Karpas-422 (cell line): ENCODE measurements around the gene AGMO. TPM values are rescaled to one million over a fixed set of nuclear protein-coding genes. Genes with fewer than 3 reads are reported as not detected.
"Not testable (repeated sequence)": the region's sequence is repeated elsewhere in the genome, so short reads cannot be mapped to it uniquely, and the experiment has no call there.

ENCODE experiments used
- DNase-seq: peaks from one replicate; pipeline ENCODE4 v3.0.0-alpha.2; 2015
- H2AFZ ChIP-seq: fragments of 200-600 bp; sonication (generic); 2 replicates; pipeline ENCODE4 v1.6.1; 2014; ENCODE audit warnings: antibody characterized with exemption, low read length, mixed read lengths
- H3K27ac ChIP-seq: fragments of 200-600 bp; sonication (generic); 2 replicates; pipeline ENCODE4 v1.5.1; 2014; ENCODE audit warnings: mild to moderate bottlenecking, low read length, moderate library complexity
- H3K27me3 ChIP-seq: fragments of 200-600 bp; sonication (generic); 2 replicates; pipeline ENCODE4 v1.6.1; 2014; ENCODE audit warnings: low read length, mixed read lengths
- H3K36me3 ChIP-seq: fragments of 200-600 bp; sonication (generic); 2 replicates; pipeline ENCODE4 v1.6.1; 2014; ENCODE audit warnings: low read length, mixed read lengths; ENCODE audit not compliant: insufficient read depth
- H3K4me1 ChIP-seq: fragments of 200-600 bp; sonication (generic); 2 replicates; pipeline ENCODE4 v1.6.1; 2014; ENCODE audit warnings: mild to moderate bottlenecking, low read length, mixed read lengths
- H3K4me2 ChIP-seq: fragments of 200-600 bp; sonication (generic); 2 replicates; pipeline ENCODE4 v1.6.1; 2014; ENCODE audit warnings: low read length, low read depth, mild to moderate bottlenecking; ENCODE audit not compliant: poor library complexity, severe bottlenecking
- H3K4me3 ChIP-seq: fragments of 200-600 bp; sonication (generic); 2 replicates; pipeline ENCODE4 v1.5.1; 2014; ENCODE audit warnings: mild to moderate bottlenecking, antibody characterized with exemption, low read length, mixed read lengths
- H3K79me2 ChIP-seq: fragments of 200-600 bp; sonication (generic); 2 replicates; pipeline ENCODE4 v1.6.1; 2014; ENCODE audit warnings: mild to moderate bottlenecking, low read length, mixed read lengths
- H3K9ac ChIP-seq: fragments of 200-600 bp; sonication (generic); 2 replicates; pipeline ENCODE4 v1.6.0; 2014; ENCODE audit warnings: low read length
- H3K9me2 ChIP-seq: fragments of 200-600 bp; sonication (generic), shearing (Covaris generic); replicated peaks from 2 replicates; pipeline ENCODE4 v1.6.0; 2014; ENCODE audit warnings: mild to moderate bottlenecking, low read length, moderate library complexity; ENCODE audit not compliant: insufficient read depth
- H3K9me3 ChIP-seq: fragments of 300-700, 200-600 bp; sonication (generic); 2 replicates; pipeline ENCODE4 v1.6.1; 2014; ENCODE audit warnings: low read length, mixed read lengths
- H4K20me1 ChIP-seq: fragments of 200-600 bp; sonication (generic); 2 replicates; pipeline ENCODE4 v1.6.1; 2014; ENCODE audit warnings: mild to moderate bottlenecking, antibody characterized with exemption, low read length, low read depth; ENCODE audit not compliant: insufficient read depth
- total RNA-seq: library from RNA; depleted of rRNA; stranded (reverse); fragments of >200 nt; shearing (Covaris generic); gene quantifications from 2 replicates; pipeline ENCODE4 v1.2.3, GENCODE V29; 2014; ENCODE audit warnings: low replicate concordance

Gene AGMO
- total RNA-seq, 1 experiment from 2014 or later = not detected

GRCh38 chr7:15300986-15301385 is 260.8 kb downstream of the AGMO start:
- not testable (repeated sequence) for H2AFZ ChIP-seq, DNase-seq, H3K9ac ChIP-seq, H3K4me3 ChIP-seq, H3K9me3 ChIP-seq, H3K4me1 ChIP-seq, H3K9me2 ChIP-seq, H4K20me1 ChIP-seq, H3K27ac ChIP-seq, H3K27me3 ChIP-seq, H3K36me3 ChIP-seq, H3K4me2 ChIP-seq, H3K79me2 ChIP-seq

GRCh38 chr7:15292138-15292537 is 269.7 kb downstream of the AGMO start:
- no peak overlapping the region for H3K9ac ChIP-seq
- H3K4me3 ChIP-seq = no peak overlapping the region
- no peaks in the 10 kb centered on the region for H4K20me1 ChIP-seq
- H3K9me2 ChIP-seq = no peaks in the 10 kb centered on the region
- no peaks in the 10 kb centered on the region for H3K36me3 ChIP-seq
- no peaks in the 10 kb centered on the region for H3K4me1 ChIP-seq
- no peaks in the 10 kb centered on the region for H3K79me2 ChIP-seq
- H3K4me2 ChIP-seq = no peak overlapping the region
- H3K27ac ChIP-seq = no peak overlapping the region
- H2AFZ ChIP-seq = no peak overlapping the region
- DNase-seq = no peak
- H3K9me3 ChIP-seq = no peaks in the 10 kb centered on the region
- H3K27me3 ChIP-seq = no peaks in the 10 kb centered on the region

GRCh38 chr7:15291699-15292098 is 270.1 kb downstream of the AGMO start:
- no peak overlapping the region for H3K4me3 ChIP-seq
- no peak overlapping the region for H3K4me2 ChIP-seq
- no peak overlapping the region for H2AFZ ChIP-seq
- H4K20me1 ChIP-seq = no peaks in the 10 kb centered on the region
- H3K9ac ChIP-seq = no peak overlapping the region
- H3K27me3 ChIP-seq = no peaks in the 10 kb centered on the region
- H3K79me2 ChIP-seq = no peaks in the 10 kb centered on the region
- H3K9me3 ChIP-seq = no peaks in the 10 kb centered on the region
- no peak overlapping the region for H3K27ac ChIP-seq
- no peak for DNase-seq
- H3K9me2 ChIP-seq = no peaks in the 10 kb centered on the region
- no peaks in the 10 kb centered on the region for H3K4me1 ChIP-seq
- no peaks in the 10 kb centered on the region for H3K36me3 ChIP-seq

DNA sequence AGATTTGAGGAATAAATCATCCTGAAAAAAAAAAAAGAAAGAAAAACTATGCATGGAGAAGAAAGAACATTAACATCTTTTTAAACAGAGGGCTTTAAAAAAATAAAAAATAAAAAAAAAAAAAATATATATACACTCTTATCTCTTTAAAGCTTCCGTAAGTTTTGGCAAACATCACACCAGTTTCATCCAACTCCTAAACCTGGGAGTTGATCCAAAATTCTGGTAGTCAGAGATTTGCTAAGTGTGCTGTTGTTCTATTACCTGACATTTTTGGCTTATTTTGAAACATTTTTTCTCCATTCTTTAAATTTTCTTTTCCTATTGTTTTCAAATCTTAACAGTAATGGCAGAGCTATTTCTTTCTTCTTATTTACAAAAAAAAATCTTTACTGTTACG is 273.1 kb downstream of the AGMO start:
- H3K36me3 ChIP-seq = no peaks in the 10 kb centered on the region
- no peaks in the 10 kb centered on the region for H3K9me2 ChIP-seq
- H4K20me1 ChIP-seq = no peaks in the 10 kb centered on the region
- no peak for DNase-seq
- H3K79me2 ChIP-seq = no peaks in the 10 kb centered on the region
- H2AFZ ChIP-seq = no peak overlapping the region
- no peaks in the 10 kb centered on the region for H3K27me3 ChIP-seq
- no peaks in the 10 kb centered on the region for H3K4me1 ChIP-seq
- H3K9ac ChIP-seq = no peak overlapping the region
- H3K4me2 ChIP-seq = no peak overlapping the region
- H3K9me3 ChIP-seq = peaks cover 5% of the 10 kb centered on the region; the same call in 1 of the 2 replicates
- H3K4me3 ChIP-seq = no peak overlapping the region
- no peak overlapping the region for H3K27ac ChIP-seq

DNA sequence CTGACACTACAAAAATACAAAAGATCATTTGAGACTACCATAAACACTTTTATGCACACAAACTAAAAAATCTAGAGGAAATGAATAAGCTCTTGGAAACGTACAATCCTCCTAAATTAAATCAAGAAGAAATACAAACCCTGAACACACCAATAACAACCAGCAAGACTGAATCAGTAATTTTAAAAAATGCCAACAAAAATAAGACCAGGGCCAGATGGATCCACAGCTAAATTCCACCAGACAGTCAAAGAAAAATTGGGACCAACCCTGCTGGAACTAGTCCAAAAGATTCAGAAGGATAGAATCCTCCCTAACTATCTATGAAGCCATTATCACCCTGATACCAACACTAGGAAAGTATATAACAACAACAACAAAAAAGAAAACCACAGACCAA is 277.4 kb downstream of the AGMO start:
- Histone ChIP-seq H3K4me1 (no peaks in the 10 kb centered on the region), H3K9me2 (no peaks in the 10 kb centered on the region), H4K20me1 (no peaks in the 10 kb centered on the region), H3K9me3 (peaks cover 26% of the 10 kb centered on the region), H3K27ac (no peak overlapping the region), H3K9ac (no peak overlapping the region), H3K79me2 (no peaks in the 10 kb centered on the region), H3K4me2 (no peak overlapping the region), H3K36me3 (no peaks in the 10 kb centered on the region), H3K27me3 (no peaks in the 10 kb centered on the region), H2AFZ (no peak overlapping the region), H3K4me3 (no peak overlapping the region)
- no peak for DNase-seq

GRCh38 chr7:15280078-15280733 is 281.6 kb downstream of the AGMO start:
- Histone ChIP-seq H3K9ac (no peak overlapping the region), H3K9me3 (peaks cover 42% of the 10 kb centered on the region), H3K27ac (no peak overlapping the region), H2AFZ (no peak overlapping the region), H3K4me2 (no peak overlapping the region), H3K4me3 (no peak overlapping the region), H3K9me2 (no peaks in the 10 kb centered on the region), H3K27me3 (no peaks in the 10 kb centered on the region), H3K79me2 (no peaks in the 10 kb centered on the region), H4K20me1 (no peaks in the 10 kb centered on the region), H3K4me1 (no peaks in the 10 kb centered on the region), H3K36me3 (no peaks in the 10 kb centered on the region)
- DNase-seq = no peak

DNA sequence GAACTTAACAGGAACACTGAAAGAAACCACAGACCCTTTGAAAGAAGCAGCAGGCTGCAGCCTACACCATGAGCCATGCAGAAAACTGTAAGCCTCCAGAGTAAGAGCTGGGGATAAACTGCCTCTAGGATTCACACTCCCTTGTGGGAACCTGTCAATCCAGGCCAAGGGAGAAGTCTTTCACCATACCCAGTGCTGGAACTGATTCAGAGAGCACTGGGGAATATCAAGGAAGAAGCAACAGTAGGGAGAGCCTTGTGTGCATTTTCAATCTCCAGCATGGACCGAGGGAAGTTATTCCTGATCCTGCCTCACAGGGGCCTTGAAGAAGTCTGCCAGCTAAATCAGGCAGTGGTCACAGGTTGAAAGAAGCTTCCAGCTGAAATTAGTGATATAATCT is 282.2 kb downstream of the AGMO start:
- H4K20me1 ChIP-seq = no peaks in the 10 kb centered on the region
- peaks cover 42% of the 10 kb centered on the region for H3K9me3 ChIP-seq
- H3K4me1 ChIP-seq = no peaks in the 10 kb centered on the region
- no peaks in the 10 kb centered on the region for H3K27me3 ChIP-seq
- H3K4me3 ChIP-seq = no peak overlapping the region
- H3K79me2 ChIP-seq = no peaks in the 10 kb centered on the region
- no peak for DNase-seq
- H3K27ac ChIP-seq = no peak overlapping the region
- H3K9me2 ChIP-seq = no peaks in the 10 kb centered on the region
- H3K4me2 ChIP-seq = no peak overlapping the region
- H3K9ac ChIP-seq = no peak overlapping the region
- H3K36me3 ChIP-seq = no peaks in the 10 kb centered on the region
- H2AFZ ChIP-seq = no peak overlapping the region

- no peak overlapping the region for H3K4me3 ChIP-seq
- no peak overlapping the region for H3K9ac ChIP-seq
- H3K9me2 ChIP-seq = no peaks in the 10 kb centered on the region
- H3K79me2 ChIP-seq = no peaks in the 10 kb centered on the region
- H3K9me3 ChIP-seq = peaks cover 21% of the 10 kb centered on the region
- no peak overlapping the region for H3K4me2 ChIP-seq
- no peaks in the 10 kb centered on the region for H3K4me1 ChIP-seq
- no peak overlapping the region for H3K27ac ChIP-seq
- H2AFZ ChIP-seq = no peak overlapping the region
- no peaks in the 10 kb centered on the region for H3K36me3 ChIP-seq
- no peak for DNase-seq
- no peaks in the 10 kb centered on the region for H4K20me1 ChIP-seq
- no peaks in the 10 kb centered on the region for H3K27me3 ChIP-seq
Measured at GRCh38 chr7:15257689-15258088, 304.1 kb downstream of the AGMO start.
